A673 (cell line): Measurements from ENCODE around the gene LRRC30. TPM values are rescaled to one million over a fixed set of nuclear protein-coding genes. Genes with fewer than 3 reads are reported as not detected.

Experiments used
- BruUV-seq: library from RNA; stranded (reverse); fragments of 400-500 nt; replicated peaks from 2 replicates; lab custom pipeline; 2021; lab: Mats Ljungman, UMichigan
- CTCF ChIA-PET: fragments of 300-600 bp; sonication (Branson Sonifier 250); formaldehyde crosslinking; loops from one replicate; lab custom pipeline; 2022; ENCODE audit warnings: antibody characterized with exemption; lab: Charles Lee
- POLR2A ChIA-PET: fragments of 300-600 bp; sonication (Branson Sonifier 250); formaldehyde crosslinking; loops from one replicate; lab custom pipeline; 2022; ENCODE audit warnings: antibody characterized with exemption; ENCODE audit not compliant: low non-redundant PET; lab: Charles Lee
- DNase-seq: peaks from one replicate; pipeline ENCODE4 v3.0.0-alpha.2; 2015; ENCODE audit warnings: low spot score
- H3K27ac ChIP-seq: fragments of 200-600 bp; sonication (generic); 2 replicates; pipeline ENCODE4 v1.5.1; 2016; ENCODE audit warnings: mixed run types, low read depth, mild to moderate bottlenecking, mixed read lengths, antibody characterized with exemption, low read length; ENCODE audit not compliant: poor library complexity, severe bottlenecking
- H3K27me3 ChIP-seq: fragments of 200-600 bp; sonication (generic); replicated peaks from 2 replicates; pipeline ENCODE4 v1.6.1; 2017; ENCODE audit warnings: mixed run types, low read depth, mild to moderate bottlenecking, mixed read lengths, antibody characterized with exemption, low read length; ENCODE audit not compliant: insufficient read depth, poor library complexity
- H3K36me3 ChIP-seq: fragments of 200-600 bp; sonication (generic); 2 replicates; pipeline ENCODE4 v1.6.1; 2016; ENCODE audit warnings: mixed run types, mild to moderate bottlenecking, mixed read lengths, antibody characterized with exemption, low read length; ENCODE audit not compliant: insufficient read depth, poor library complexity, severe bottlenecking
- H3K4me1 ChIP-seq: fragments of 200-600 bp; sonication (generic); 2 replicates; pipeline ENCODE4 v1.6.1; 2017; ENCODE audit warnings: mixed run types, mild to moderate bottlenecking, mixed read lengths, antibody characterized with exemption, low read length; ENCODE audit not compliant: insufficient read depth, poor library complexity, severe bottlenecking
- H3K4me3 ChIP-seq: fragments of 200-600 bp; sonication (generic); 2 replicates; pipeline ENCODE4 v1.5.1; 2016; ENCODE audit warnings: low read depth, mixed run types, mild to moderate bottlenecking, mixed read lengths, low read length; ENCODE audit not compliant: poor library complexity, severe bottlenecking
- H3K9me3 ChIP-seq: fragments of 200-600 bp; sonication (generic); 2 replicates; pipeline ENCODE4 v1.6.1; 2016; ENCODE audit warnings: mixed run types, low read depth, mild to moderate bottlenecking, mixed read lengths, antibody characterized with exemption, low read length; ENCODE audit not compliant: poor library complexity, severe bottlenecking
- EZH2 ChIP-seq: fragments of 200-600 bp; sonication (generic); IDR thresholded peaks from 2 replicates; pipeline ENCODE4 v1.6.1; 2017; ENCODE audit warnings: borderline replicate concordance, low read depth, mild to moderate bottlenecking, mixed read lengths, antibody characterized with exemption, low read length; ENCODE audit not compliant: poor library complexity, severe bottlenecking
- intact Hi-C: fragments of 100-400 bp; cut with micrococcal nuclease; formaldehyde crosslinking; loops from one replicate; pipeline ENCODE4 v1.10.0; 2022; ENCODE audit not compliant: unreplicated experiment
- total RNA-seq: library from RNA; stranded (reverse); gene quantifications from 2 replicates; pipeline ENCODE4 v1.2.3, GENCODE V29; 2021
- TF ChIP-seq, protein P1 (sequence below): fragments of 300-800, 200-600 bp; sonication (generic); conservative IDR thresholded peaks from 2 replicates; pipeline ENCODE4 v1.5.1; 2017; ENCODE audit warnings: low read depth, mild to moderate bottlenecking, antibody characterized with exemption, low read length, moderate library complexity, mixed read lengths

The LRRC30 gene
- total RNA-seq, 1 experiment from 2014 or later: not detected

- POLR2A ChIA-PET: no interaction called here
- intact Hi-C loops: no loop called here
Observed at GRCh38 chr18:7207366-7207915, 23.4 kb upstream of the LRRC30 start.

DNA sequence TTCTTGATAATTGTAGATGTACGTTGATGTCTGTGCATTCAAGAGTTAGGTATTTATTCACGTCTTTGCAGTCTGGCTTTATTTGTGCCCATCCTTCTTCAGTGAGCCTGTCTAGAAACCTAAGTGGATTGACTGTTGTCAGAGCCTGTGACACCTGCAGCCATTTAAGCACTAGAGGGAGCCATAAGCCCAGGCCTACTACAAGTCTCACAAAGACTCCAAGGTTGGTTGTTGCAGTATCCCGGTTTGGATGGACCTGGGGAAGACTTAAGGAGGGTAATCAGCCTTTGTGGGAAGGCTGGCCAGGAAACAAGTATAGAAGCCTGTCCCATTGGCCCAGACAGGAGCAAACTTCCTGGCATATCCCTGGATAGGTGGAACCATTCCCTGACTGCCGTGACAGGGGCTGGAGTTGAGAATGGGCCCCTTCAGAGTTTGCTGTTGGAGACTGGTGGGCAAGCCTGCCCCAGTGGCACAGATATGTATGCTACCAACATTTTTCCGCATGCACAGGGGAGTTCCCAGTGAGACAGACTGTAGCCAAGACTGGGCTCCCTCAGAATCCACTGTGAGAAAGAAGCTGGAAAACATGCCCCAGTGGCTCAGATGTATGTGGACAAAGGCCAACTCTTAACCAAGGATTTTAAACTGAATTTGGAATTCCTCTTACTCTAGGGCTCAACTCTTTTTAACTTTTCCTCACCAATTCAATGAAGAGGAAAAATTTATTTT is 9.3 kb upstream of the LRRC30 start:
- H3K27ac ChIP-seq: no peak overlapping the region
- no TSS peak for BruUV-seq
- ChIA-PET CTCF (no interaction called here), POLR2A (no interaction called here)
- no peak for TF ChIP-seq EZH2
- TF ChIP-seq, protein P1, sequence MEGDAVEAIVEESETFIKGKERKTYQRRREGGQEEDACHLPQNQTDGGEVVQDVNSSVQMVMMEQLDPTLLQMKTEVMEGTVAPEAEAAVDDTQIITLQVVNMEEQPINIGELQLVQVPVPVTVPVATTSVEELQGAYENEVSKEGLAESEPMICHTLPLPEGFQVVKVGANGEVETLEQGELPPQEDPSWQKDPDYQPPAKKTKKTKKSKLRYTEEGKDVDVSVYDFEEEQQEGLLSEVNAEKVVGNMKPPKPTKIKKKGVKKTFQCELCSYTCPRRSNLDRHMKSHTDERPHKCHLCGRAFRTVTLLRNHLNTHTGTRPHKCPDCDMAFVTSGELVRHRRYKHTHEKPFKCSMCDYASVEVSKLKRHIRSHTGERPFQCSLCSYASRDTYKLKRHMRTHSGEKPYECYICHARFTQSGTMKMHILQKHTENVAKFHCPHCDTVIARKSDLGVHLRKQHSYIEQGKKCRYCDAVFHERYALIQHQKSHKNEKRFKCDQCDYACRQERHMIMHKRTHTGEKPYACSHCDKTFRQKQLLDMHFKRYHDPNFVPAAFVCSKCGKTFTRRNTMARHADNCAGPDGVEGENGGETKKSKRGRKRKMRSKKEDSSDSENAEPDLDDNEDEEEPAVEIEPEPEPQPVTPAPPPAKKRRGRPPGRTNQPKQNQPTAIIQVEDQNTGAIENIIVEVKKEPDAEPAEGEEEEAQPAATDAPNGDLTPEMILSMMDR: peak; percentile 53
- no peaks in the 10 kb centered on the region for H3K27me3 ChIP-seq
- no peak overlapping the region for H3K4me3 ChIP-seq
- DNase-seq: peak; percentile 23
- peaks cover 6% of the 10 kb centered on the region for H3K9me3 ChIP-seq
- no peaks in the 10 kb centered on the region for H3K36me3 ChIP-seq
- H3K4me1 ChIP-seq: no peaks in the 10 kb centered on the region
- intact Hi-C loops: no loop called here

More at GRCh38 chr18:7207366-7207915, 23.4 kb upstream of the LRRC30 start:
- BruUV-seq: no TSS peak
- Histone ChIP-seq H3K4me1 (no peaks in the 10 kb centered on the region), H3K4me3 (no peak overlapping the region), H3K27me3 (no peaks in the 10 kb centered on the region), H3K27ac (no peak overlapping the region), H3K9me3 (peaks cover 14% of the 10 kb centered on the region), H3K36me3 (no peaks in the 10 kb centered on the region)
- CTCF ChIA-PET: no interaction called here
- TF ChIP-seq, protein P1: no peak
- DNase-seq: no peak

GRCh38 chr18:7224198-7224597 is 6.7 kb upstream of the LRRC30 start:
- Histone ChIP-seq H3K27me3 (no peaks in the 10 kb centered on the region), H3K36me3 (no peaks in the 10 kb centered on the region), H3K27ac (no peak overlapping the region), H3K9me3 (peaks cover 9% of the 10 kb centered on the region), H3K4me3 (no peak overlapping the region), H3K4me1 (no peaks in the 10 kb centered on the region)
- intact Hi-C loops: no loop called here
- no peak for TF ChIP-seq EZH2
- TF ChIP-seq, protein P1: no peak
- BruUV-seq: no TSS peak
- ChIA-PET POLR2A (no interaction called here), CTCF (no interaction called here)
- DNase-seq: no peak
